A172 (cell line): Measurements from ENCODE around the gene PIK3C2G. TPM values are rescaled to one million over a fixed set of nuclear protein-coding genes. Genes with fewer than 3 reads are reported as not detected.

ENCODE experiments used
- DNase-seq: peaks from one replicate; pipeline ENCODE4 v3.0.0-alpha.2; 2015; ENCODE audit warnings: low spot score
- total RNA-seq: library from RNA; depleted of rRNA; stranded (reverse); fragments of >200 nt; shearing (Covaris generic); gene quantifications from 2 replicates; pipeline ENCODE4 v1.2.3, GENCODE V29; 2014

PIK3C2G gene
- total RNA-seq, 1 experiment from 2014 or later, result not detected

GRCh38 chr12:18280728-18281127 lies 19.4 kb downstream of the PIK3C2G start:
- no peak for DNase-seq

- no peak for DNase-seq
Measured at GRCh38 chr12:18281941-18282340, 20.6 kb downstream of the PIK3C2G start.

GRCh38 chr12:18283831-18284230 lies 22.5 kb downstream of the PIK3C2G start:
- DNase-seq, result no peak

GRCh38 chr12:18284386-18284785 lies 23.1 kb downstream of the PIK3C2G start:
- no peak for DNase-seq

- no peak for DNase-seq
Measured at GRCh38 chr12:18285161-18285560, 23.8 kb downstream of the PIK3C2G start.

- no peak for DNase-seq
Measured at GRCh38 chr12:18290386-18290785, 29.1 kb downstream of the PIK3C2G start.

- no peak for DNase-seq
Measured at GRCh38 chr12:18294889-18295288, 33.6 kb downstream of the PIK3C2G start.

- DNase-seq, result peak; percentile 10
Measured at GRCh38 chr12:18296201-18296908, 35.0 kb downstream of the PIK3C2G start.

GRCh38 chr12:18296909-18297280 lies 35.6 kb downstream of the PIK3C2G start:
- no peak for DNase-seq

GRCh38 chr12:18297902-18298301 lies 36.6 kb downstream of the PIK3C2G start:
- no peak for DNase-seq

GRCh38 chr12:18302809-18303430 lies 41.6 kb downstream of the PIK3C2G start:
- DNase-seq, result no peak

GRCh38 chr12:18304609-18305008 lies 43.3 kb downstream of the PIK3C2G start:
- DNase-seq, result no peak

- DNase-seq, result no peak
Measured at GRCh38 chr12:18306311-18306710, 45.0 kb downstream of the PIK3C2G start.

GRCh38 chr12:18313306-18313705 lies 52.0 kb downstream of the PIK3C2G start:
- DNase-seq, result no peak

GRCh38 chr12:18320036-18320617 lies 58.8 kb downstream of the PIK3C2G start:
- peak; percentile 64 for DNase-seq

- no peak for DNase-seq
Measured at GRCh38 chr12:18320976-18321375, 59.7 kb downstream of the PIK3C2G start.

- DNase-seq, result no peak
Measured at GRCh38 chr12:18323159-18323558, 61.8 kb downstream of the PIK3C2G start.

GRCh38 chr12:18327036-18327435 lies 65.7 kb downstream of the PIK3C2G start:
- DNase-seq, result no peak

- no peak for DNase-seq
Measured at GRCh38 chr12:18332173-18332572, 70.9 kb downstream of the PIK3C2G start.

GRCh38 chr12:18339633-18340032 lies 78.3 kb downstream of the PIK3C2G start:
- no peak for DNase-seq

GRCh38 chr12:18340186-18340585 lies 78.9 kb downstream of the PIK3C2G start:
- no peak for DNase-seq

- no peak for DNase-seq
Measured at GRCh38 chr12:18340786-18341185, 79.5 kb downstream of the PIK3C2G start.

GRCh38 chr12:18343708-18344107 lies 82.4 kb downstream of the PIK3C2G start:
- DNase-seq, result no peak
